Colonic mucosa (tissue), 4 donors: ENCODE data around the gene SH3PXD2A. TPM values are rescaled to one million over a fixed set of nuclear protein-coding genes. Genes with fewer than 3 reads are reported as not detected.
A peak's percentile ranks its signal among the peaks of the same experiment; 100 is the strongest.

ENCODE experiments used
- DNase-seq: peaks from one replicate; pipeline ENCODE4 v3.0.0-alpha.2; 2020
- H3K27ac ChIP-seq: fragments of 200-600 bp; one replicate; pipeline ENCODE4 v1.8.0; 2021
- H3K27me3 ChIP-seq: fragments of 200-600 bp; one replicate; pipeline ENCODE4 v1.8.0; 2021
- H3K36me3 ChIP-seq: fragments of 200-600 bp; one replicate; pipeline ENCODE4 v1.8.0; 2021
- H3K4me1 ChIP-seq: fragments of 200-600 bp; one replicate; pipeline ENCODE4 v1.8.0; 2021; ENCODE audit warnings: mild to moderate bottlenecking
- H3K4me3 ChIP-seq: fragments of 200-600 bp; one replicate; pipeline ENCODE4 v1.8.0; 2021
- H3K9ac ChIP-seq, 2 donors: one replicate each; pipeline ENCODE4 v1.7.0; 2013; ENCODE audit warnings: control low read depth in 2 of 2, low read depth in 2 of 2, low read length in 2 of 2
- H3K9me3 ChIP-seq: fragments of 200-600 bp; one replicate; pipeline ENCODE4 v1.8.0; 2021
- CTCF ChIP-seq: fragments of 200-600 bp; IDR thresholded peaks from one replicate; pipeline ENCODE4 v1.8.0; 2022; ENCODE audit warnings: antibody characterized with exemption, mild to moderate bottlenecking
- intact Hi-C: fragments of 100-400 bp; cut with DNase I; formaldehyde crosslinking; loops from one replicate; pipeline ENCODE4 v1.14.1; 2022
- total RNA-seq, 2 donors: library from RNA; stranded (reverse); fragmentation: NEBNext Ultra II Directional in 1 of 2; extraction: Animal tissue kit (Norgen Biotek cat#: 25700) in 1 of 2; gene quantifications; one replicate each; pipeline ENCODE4 v1.2.1, GENCODE V29; 2021
- donor health status: healthy.
- donor health status: DM: no; HTN: no; CAD: no.
- donor health status: DM: no; HTN: no; CAD: no.

The SH3PXD2A gene
- total RNA-seq, 2 donors from 2014 or later: 37.5 to 40.8 TPM

DNA sequence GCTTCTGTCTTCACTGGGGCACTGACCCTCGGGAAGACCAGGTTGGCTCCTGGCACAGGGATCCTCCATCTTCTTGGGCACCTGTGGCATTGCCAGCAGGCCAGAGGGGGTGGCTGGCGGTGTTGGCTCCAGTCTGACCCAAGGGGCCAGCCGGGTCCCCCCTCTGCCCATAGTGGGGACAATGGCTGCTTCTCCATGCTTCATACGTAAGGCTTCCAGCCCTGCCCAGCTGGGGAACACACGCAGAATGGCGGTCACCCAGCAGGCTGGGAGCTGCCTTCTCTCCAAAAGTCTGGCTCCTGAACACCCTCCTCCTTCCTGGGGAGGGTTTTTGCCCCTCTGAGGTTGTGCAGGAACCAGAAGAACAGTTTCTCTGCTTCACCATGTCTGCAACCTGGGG lies 255.1 kb downstream of the SH3PXD2A start:
- no peaks in the 10 kb centered on the region for H3K36me3 ChIP-seq
- no peak overlapping the region for H3K9ac ChIP-seq
- DNase-seq: no peak
- H3K4me3 ChIP-seq: no peak overlapping the region
- no peak overlapping the region for H3K27ac ChIP-seq
- no peaks in the 10 kb centered on the region for H3K4me1 ChIP-seq
- H3K27me3 ChIP-seq: no peaks in the 10 kb centered on the region
- intact Hi-C loops: no loop called here
- H3K9me3 ChIP-seq: no peaks in the 10 kb centered on the region
- TF ChIP-seq CTCF: no peak

- H3K9me3 ChIP-seq: no peaks in the 10 kb centered on the region
- no peak for DNase-seq
- H3K4me1 ChIP-seq: no peaks in the 10 kb centered on the region
- H3K4me3 ChIP-seq: no peak overlapping the region
- TF ChIP-seq CTCF: no peak
- intact Hi-C loops: loop anchor here (10.0 kb wide), 1 partner anchor 185 kb away; no protein-coding TSS in a partner anchor
- no peak overlapping the region for H3K27ac ChIP-seq
- H3K36me3 ChIP-seq: no peaks in the 10 kb centered on the region
- no peaks in the 10 kb centered on the region for H3K27me3 ChIP-seq
- no peak overlapping the region for H3K9ac ChIP-seq
Observed at GRCh38 chr10:103599907-103600306, 255.5 kb downstream of the SH3PXD2A start.

GRCh38 chr10:103599211-103599610 lies 256.2 kb downstream of the SH3PXD2A start:
- H3K27ac ChIP-seq: no peak overlapping the region
- no peak overlapping the region for H3K4me3 ChIP-seq
- no peaks in the 10 kb centered on the region for H3K9me3 ChIP-seq
- H3K27me3 ChIP-seq: no peaks in the 10 kb centered on the region
- no peaks in the 10 kb centered on the region for H3K4me1 ChIP-seq
- DNase-seq: no peak
- TF ChIP-seq CTCF: no peak
- intact Hi-C loops: loop anchor here (10.0 kb wide), 1 partner anchor 184 kb away; no protein-coding TSS in a partner anchor
- H3K36me3 ChIP-seq: no peaks in the 10 kb centered on the region
- H3K9ac ChIP-seq: no peak overlapping the region

GRCh38 chr10:103598654-103599115 lies 256.7 kb downstream of the SH3PXD2A start:
- Histone ChIP-seq H3K36me3 (no peaks in the 10 kb centered on the region), H3K27ac (no peak overlapping the region), H3K27me3 (no peaks in the 10 kb centered on the region), H3K4me1 (no peaks in the 10 kb centered on the region), H3K9ac (no peak overlapping the region), H3K9me3 (no peaks in the 10 kb centered on the region), H3K4me3 (no peak overlapping the region)
- DNase-seq: peak; percentile 81
- intact Hi-C loops: loop anchor here (10.0 kb wide), 1 partner anchor 184 kb away; no protein-coding TSS in a partner anchor
- TF ChIP-seq CTCF: peak; percentile 68

- no peaks in the 10 kb centered on the region for H3K36me3 ChIP-seq
- H3K4me1 ChIP-seq: no peaks in the 10 kb centered on the region
- intact Hi-C loops: loop anchor here (10.0 kb wide), 1 partner anchor 182 kb away; no protein-coding TSS in a partner anchor
- TF ChIP-seq CTCF: no peak
- no peaks in the 10 kb centered on the region for H3K9me3 ChIP-seq
- DNase-seq: no peak
- no peak overlapping the region for H3K27ac ChIP-seq
- no peak overlapping the region for H3K9ac ChIP-seq
- no peak overlapping the region for H3K4me3 ChIP-seq
- H3K27me3 ChIP-seq: no peaks in the 10 kb centered on the region
Observed at GRCh38 chr10:103597003-103597402, 258.4 kb downstream of the SH3PXD2A start.
